Heart left ventricle (tissue), 13 donors: ENCODE data around the gene GIMAP7.

Experiments
- CTCF ChIP-seq, 12 donors: fragments of 200-600 bp; sonication (generic) in 4 of 12; IDR thresholded peaks; one replicate each; pipeline versions ENCODE4 v1.5.0 to v1.8.0; 2018 to 2022; ENCODE audit warnings: antibody characterized with exemption in 12 of 12, mild to moderate bottlenecking in 5 of 12
- POLR2A ChIP-seq, 2 donors: fragments of 450-650 bp; IDR thresholded peaks; one replicate each; pipeline ENCODE4 v1.6.1; 2017; ENCODE audit warnings: antibody characterized with exemption in 2 of 2, mild to moderate bottlenecking in 2 of 2, moderate library complexity in 2 of 2
- donor health status: ischemic (EF 13 %, LVEDD 7.1; RV severe dilation, severe dysfunction).
- donor health status: DM: no; HTN: yes; CAD: no.
- donor health status: DM: no; HTN: no; CAD: no.
- donor health status: ischemic (EF 25% LVEDD 6.9; RV normal size, moderate dysfunction).
- donor health status: ischemic (EF 25% LVEDD 5.7; RV mildly dilated, moderate dysfunction).
- donor health status: ischemic (EF 35%, LVEDD 5.7; RV mildly dilated, moderate dysfunction).
- donor health status: nonischemic (EF 11% LVEDD 7.7; RV severe dilation, severe dysfunction).
- donor health status: DM: yes; HTN: yes; CAD: no.
- donor health status: PGD.
- donor health status: ischemic (EF 29% LVEDD 5.4; RV normal size, mild dysfunction).
- donor health status: nonischemic (EF 23%, LVEDD 6.1; RV moderate dilation, normal function).

DNA sequence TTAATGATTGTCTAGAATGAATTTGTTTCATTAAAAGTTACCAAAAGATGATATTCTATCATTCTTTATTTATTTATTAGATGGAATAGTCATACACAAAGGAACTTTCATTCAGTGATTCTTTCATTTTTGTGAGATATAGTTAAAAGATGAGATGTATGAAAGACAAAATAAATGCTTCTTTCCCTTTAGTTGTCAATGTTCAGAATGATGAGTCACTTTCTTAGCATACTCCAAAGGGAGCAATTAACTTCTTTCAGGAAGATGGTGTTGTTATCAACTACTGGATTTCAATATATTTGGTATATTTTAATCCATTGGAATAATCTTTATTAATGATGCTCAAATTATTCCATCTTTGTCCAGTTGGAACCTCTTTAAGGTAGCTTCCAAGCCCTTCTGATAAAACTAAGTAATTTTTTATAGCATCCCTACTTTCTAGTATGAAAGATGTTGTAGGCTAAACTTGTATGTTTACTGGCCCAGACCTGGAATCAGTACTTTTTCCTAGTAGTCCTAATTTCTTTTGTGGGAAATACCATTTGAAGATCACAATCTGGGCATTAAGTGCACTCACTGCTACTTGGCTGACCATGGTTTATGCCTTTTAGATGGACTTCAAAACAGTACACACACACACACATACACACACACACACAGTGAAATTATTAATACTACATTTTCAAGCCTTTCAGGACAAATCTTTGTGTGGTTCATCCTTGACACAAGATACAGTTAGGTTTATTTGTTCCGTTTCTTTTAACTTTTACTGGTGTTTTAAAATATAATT, 2.5 kb downstream of the GIMAP7 start:
- no peak for TF ChIP-seq POLR2A (IDR thresholded peaks at IDR 0.05)
- no peak for TF ChIP-seq CTCF (IDR thresholded peaks at IDR 0.05)
